Activated CD8-positive, alpha-beta memory T cell treated with anti-CD3 and anti-CD28 coated beads, Interleukin-2, amount 50 U/mL, for 1 hour (primary cell): ENCODE results near the gene SLC12A3.
A peak's percentile ranks its signal among the peaks of the same experiment; 100 is the strongest.

Experiments
- DNase-seq: peaks from one replicate; pipeline ENCODE4 v3.0.0-alpha.2; 2020; ENCODE audit errors: extremely low read depth

The SLC12A3 gene

DNA sequence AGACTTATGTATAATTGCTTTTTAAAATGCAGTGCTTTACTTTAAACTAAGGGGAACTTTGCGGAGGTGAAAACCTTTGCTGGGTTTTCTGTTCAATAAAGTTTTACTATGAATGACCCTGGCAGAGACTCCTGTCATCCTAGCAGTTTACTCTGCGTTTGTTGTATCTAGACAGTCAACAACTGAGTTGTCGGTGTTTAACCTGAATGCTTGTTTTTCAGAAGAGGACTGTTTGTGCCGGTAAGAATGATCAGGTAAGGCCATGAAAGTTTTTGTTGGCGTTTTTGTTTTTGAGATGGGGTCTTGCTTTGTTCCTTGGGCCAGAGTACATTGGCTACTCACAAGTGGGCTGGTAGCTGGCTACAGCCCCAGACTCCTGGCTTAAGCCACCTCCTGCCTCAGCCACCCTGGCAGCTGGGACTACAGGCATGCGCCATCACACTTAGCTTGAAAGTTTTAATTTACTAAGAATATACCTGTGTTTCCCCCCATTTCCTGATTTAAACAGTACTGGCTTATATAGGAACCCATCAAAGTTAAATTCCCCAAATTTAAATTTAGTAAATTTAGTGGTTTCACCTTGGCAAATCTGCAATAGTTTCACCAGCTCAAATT is 78.9 kb downstream of the SLC12A3 start:
- DNase-seq = no peak

DNA sequence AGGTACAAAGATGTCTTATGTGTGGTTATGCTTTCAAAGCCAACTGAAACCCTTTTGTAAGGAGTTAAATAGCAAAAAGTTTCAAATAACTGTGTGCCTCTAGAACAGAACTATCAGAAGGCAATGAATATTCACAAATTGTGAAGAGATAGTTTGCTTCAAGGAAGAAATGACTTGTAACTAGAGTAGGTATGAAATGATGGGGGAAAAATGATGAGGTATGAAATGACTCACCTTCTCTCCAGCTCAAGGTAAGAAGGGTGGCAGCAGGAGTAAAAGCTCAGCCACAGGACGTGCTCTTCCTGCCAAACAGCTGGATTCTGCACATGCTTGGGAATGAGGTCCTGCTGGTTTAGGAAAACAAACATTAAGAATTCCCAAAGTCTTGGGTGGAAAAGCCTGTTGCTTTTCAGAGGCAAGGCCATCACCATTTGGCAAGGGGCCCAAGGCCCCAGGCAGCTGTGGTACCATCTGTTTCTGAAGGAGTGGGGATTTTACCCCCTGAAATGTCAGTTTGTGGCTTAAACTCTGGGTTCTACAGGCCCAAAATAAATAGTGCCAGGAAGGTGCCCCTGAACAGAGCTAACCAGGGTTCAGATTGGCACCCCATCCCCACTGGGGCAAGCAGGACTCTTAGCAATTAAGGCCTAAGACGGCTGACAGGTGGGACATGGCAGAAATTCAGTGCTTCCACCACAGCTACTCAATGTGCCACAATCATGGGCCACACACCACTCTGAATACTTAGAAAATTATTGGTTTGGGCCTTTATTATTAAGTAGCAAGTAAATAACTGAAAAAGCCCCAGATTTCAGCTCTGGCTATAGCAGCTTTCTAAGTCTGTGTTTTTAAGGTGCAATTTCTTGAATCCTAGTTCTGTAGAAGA is 80.2 kb downstream of the SLC12A3 start:
- no peak for DNase-seq

DNA sequence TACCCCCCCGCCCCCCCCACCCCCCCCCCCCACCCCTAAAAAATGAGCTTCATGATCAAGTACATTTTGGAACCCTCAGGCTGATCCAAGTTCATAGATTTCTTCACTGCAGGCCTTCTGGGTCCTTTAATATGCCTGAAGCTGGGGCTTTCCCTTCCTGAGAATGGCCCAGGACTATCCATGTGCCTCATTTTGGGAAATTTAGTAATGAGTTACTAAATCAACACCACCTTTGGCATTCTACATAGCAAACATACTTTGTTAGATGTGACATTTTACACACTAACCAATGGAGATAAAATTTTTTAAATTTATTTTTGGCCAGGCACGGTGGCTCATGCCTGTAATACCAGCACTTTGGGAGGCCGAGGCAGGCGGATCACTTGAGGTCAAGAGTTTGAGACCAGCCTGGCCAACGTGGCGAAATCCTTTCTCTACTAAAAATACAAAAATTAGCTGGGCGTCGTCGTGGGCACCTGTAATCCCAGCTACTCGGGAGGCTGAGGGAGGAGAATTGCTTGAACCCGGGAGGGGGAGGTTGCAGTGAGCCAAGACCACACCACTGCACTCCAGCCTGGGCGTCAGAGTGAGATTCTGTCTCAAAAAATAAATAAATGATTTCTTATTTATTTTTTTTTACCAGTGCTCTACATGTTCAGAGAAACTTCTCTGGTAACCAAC is 81.0 kb downstream of the SLC12A3 start:
- no peak for DNase-seq

DNA sequence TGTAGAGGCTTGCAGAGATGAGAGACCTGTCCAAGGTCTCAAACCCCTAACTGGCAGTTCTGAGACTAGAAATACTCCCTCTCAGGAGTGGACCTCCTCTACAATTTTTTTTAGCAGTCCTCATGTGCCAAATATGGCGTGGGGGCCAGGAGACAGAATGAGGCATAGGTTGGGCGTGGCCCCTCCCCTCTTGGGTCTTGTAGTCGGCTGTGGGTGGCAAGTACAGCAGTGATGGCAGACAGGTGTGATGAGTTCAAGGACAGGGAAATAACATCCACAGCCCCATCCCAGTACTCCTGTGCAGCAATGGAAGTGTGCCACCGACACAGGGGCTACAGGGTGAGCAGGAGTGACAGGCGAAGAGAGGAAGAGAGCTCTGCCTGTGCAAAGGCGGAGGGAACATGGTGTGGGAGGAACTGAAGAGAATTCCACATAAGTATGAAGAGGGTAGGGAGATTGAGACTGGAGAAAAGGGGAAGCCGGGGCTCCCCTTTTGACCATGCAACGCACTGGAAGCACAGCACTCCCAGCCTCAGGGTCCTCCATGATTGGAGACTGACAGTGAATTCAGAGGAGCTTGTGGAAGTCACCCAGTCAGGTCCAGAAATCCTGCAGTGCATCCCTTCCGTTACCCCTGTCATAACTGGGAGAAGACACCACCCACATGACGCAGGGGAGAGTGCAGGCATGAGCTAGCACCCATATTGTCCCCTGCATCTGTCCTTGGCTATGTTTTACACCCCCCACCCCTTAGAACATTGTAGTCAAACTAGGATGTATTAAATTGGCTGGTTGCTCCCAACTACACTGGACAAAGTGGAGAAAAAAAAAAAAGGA is 82.0 kb downstream of the SLC12A3 start:
- DNase-seq = no peak

DNA sequence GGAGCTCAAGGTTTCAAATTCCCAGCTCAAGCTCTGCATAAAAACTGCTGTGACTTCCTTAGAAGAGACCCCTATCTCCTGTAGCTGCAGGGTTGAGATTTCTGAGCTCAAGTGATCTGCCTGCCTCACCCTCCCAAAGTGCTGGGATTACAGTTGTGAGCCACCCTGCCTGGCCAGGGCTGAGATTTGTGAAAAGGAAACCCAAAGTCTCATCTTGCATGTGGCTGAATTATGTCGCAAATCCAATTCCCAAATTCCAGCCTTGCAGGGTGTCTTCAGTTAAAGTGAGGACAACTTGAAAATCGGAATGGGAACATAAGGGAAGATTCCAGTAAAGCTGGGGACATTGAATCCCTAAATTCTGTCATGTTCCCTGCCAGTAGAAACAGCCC is 82.6 kb downstream of the SLC12A3 start:
- DNase-seq = no peak

DNA sequence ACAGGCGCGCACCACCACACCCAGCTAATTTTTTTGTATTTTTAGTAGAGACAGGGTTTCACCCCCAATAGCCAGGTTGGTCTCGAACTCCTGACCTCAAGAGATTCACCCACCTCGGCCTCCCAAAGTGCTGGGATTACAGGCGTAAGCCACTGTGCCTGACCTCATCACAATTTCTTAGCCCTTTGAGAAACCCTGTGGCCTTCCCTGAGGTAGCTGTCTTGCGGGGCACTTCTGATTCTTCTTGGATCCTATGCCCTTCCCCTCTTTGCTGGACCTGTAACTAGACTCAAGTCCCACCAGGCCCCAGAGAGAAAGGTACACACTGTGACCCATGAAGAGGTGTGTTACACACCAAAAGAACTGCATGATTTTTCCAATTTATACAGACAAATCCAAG is 83.2 kb downstream of the SLC12A3 start:
- no peak for DNase-seq

DNA sequence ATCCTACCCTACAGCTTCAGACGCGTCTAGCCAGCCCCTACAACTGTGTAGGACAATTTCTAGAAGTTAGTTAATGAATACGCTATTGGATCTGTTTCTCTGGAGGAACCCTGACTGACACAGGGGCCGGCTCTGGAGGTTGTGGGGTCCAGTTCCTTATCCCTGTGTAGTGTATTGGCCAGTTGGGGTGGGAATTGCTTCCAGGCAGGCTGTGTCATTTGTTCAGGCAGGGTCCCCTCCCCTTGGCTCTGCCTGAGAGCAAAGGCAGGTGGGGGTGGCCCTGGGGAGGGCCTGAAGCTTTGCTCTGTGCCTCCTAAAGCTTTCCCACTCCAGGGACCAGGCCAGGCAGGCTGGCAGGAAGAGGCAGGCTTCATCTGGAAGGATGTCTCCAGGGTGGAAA is 85.0 kb downstream of the SLC12A3 start:
- DNase-seq = no peak

DNA sequence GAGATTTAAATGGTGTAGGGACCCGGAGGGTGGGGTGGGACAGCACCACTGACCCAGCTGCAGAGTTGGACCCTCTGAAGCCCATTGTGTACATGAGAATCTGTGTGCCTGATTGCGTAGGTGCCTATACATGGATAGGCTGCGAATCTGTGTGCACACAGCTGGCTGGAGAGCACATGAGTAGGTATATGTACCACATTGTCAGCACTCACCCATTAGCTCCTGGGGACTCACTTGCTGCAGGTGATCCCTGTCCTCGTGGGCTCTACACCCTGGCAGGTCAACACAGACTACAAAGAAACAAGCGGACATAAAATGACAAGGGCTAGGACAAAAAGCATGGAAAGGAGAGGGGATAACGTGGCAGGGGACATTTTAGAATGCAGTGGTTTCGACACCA is 85.4 kb downstream of the SLC12A3 start:
- DNase-seq = no peak

DNA sequence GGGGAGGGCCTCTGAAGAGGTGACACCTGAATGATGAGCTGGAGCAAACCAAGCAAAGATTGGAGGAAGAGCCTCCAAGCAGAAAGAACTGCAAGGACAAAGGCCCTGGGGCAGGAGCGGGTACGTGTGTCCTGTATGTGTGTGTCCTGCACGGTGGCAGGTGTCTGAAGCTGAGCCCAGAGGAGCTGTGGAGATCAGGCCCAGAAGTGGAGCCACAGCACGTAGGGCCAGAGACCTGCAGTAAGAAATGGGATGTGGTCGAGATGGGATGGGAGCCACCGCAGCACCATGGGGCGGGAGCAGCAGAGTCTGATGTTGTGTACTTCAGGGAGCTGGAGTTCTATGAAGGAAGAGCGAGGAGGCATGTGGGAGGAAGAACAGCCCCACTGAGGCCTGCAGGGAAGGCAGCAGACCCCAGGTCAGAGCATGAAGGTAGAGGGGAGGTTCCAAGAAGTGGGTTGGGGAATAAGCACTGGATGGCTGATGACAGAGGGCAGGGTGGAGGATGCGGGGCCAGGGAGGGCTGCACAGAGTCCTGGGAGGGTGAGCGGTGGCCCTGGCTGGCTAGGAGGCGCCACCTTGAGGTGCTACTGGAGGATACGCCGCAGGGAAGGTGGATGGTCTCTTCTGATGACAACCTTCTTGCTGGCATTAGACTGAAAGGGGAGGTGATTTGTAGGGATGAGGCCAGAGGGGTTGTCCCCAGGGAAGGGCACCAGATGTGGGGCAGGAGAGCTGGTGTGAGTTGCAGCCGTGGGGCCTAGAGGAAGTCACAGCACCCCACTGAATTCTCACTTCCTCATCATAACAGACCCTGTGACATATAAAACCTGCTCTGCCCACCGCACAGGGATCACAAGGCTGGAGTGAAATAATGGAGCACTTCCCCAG is 86.1 kb downstream of the SLC12A3 start:
- no peak for DNase-seq

DNA sequence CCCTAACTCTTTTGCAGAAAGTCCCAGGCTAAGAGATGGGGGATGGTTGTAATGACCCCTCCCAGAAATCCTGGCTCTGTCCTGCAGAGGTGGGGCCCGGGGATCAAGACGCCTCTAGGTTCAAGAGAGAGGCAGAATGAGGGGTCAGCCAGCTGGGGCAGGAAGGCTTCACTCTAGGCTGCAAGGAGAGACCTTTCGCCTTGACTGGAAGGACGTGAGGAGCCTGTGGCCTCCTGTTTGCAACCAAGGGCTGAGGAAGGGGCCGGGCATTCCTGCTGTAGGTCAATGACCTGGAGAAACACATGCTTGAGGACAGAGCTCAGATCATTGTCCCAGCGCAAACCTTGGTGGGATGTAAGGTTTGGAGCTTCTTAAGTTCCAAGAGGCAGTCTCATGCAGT is 88.0 kb downstream of the SLC12A3 start:
- no peak for DNase-seq

DNA sequence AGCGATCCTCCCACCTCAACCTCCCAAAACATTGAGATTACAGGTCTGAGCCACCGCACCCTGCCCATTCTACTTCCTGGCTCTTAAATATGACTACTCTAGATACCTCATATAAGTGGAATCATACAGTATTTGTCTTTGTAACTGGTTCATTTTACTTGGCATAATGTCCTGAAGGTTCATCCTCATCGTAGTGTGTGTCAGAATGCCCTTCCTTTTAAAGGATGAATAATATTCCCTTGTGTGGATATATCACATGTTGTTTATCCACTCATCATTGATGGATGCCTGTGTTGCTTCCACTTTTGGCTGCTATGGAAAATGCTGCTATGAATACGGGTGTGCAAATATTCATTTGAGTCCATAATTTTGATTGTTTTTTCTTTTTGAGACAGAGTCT is 91.1 kb downstream of the SLC12A3 start:
- no peak for DNase-seq

DNA sequence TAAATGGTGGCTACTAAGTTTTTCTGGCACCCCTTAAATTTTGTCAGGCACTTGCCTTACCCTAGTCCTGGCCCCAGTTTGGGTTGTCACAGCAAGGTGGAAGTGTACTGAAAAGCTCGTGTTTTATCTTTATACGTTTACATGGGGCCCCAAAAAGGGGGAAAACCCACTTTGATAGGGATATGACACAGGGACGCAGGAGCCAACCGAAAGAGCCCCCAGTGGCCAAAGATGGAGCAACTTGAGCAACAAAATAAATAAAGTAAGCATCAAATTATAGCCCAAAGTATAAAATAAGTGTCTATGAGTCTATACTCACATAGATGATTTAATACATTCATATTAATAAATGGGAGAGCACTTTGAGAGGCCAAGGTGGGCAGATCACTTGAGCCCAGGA is 91.7 kb downstream of the SLC12A3 start:
- DNase-seq = no peak

DNA sequence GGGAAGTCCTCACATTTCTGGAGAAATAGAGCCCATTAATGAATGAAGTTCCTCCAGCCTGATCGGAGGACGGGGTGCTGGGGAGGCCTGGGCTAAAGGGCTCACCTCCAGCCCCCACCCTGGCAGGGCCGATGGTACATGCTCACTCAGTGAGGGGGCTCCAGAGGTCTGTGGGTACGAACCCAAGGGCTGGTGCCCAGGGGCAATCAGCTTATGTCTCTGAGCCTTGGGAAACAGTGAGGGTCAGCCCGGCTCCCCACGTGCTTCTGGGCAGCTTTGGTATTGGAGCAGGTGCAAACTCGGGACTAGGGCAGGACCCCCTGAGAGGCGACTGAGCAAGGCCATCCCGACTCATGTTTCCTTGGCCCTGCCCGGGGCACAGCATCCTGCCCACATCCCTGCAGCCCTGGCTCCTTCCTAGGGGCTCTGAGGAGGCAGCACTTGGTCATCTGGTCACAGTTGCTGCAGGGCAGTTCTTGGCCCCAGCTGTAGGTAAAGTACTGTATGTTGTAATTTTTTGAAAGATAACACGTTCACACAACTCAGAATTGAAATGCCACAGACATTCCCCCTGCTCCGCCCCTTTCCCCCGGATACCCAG is 95.8 kb downstream of the SLC12A3 start:
- DNase-seq = no peak

DNA sequence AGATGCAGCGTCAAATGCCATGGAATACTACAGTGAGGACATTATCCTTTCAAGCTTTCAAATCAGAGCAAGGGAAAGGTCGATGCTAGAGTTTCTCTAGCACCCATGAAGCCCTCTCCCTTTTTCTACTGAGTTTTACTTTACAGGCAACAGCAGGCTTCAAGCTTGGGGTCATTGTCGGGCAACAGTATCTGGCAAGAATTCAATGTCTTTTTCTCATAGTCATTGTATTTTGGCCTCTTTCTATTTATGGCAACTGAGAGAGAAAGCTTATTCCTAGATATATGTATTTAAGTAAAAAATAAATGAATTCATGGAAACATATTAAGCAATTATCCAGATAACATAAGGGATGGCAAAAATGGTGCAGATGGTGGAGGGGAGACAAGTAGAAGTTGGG is 96.4 kb downstream of the SLC12A3 start:
- DNase-seq = no peak

DNA sequence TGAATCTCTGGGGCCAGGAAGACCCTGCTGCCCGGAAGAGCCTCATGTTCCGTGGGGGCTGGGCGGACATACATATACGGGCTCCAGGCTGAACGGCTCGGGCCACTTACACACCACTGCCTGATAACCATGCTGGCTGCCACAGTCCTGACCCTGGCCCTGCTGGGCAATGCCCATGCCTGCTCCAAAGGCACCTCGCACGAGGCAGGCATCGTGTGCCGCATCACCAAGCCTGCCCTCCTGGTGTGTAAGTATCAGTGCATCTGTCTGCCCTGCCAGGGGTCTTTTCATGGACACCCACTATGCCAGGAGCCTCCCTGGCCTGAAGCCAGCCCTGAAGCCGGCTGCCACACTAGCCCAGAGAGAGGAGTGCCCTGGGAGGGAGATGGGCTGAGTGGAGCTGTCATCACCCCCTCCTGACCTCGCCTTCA is 96.9 kb downstream of the SLC12A3 start, which contains the start of gene CETP:
CETP (plus strand) TSS at position 100 of the 431 bp plus-strand sequence; CDS start at position 130, 30 bp downstream.
- DNase-seq = no peak

DNA sequence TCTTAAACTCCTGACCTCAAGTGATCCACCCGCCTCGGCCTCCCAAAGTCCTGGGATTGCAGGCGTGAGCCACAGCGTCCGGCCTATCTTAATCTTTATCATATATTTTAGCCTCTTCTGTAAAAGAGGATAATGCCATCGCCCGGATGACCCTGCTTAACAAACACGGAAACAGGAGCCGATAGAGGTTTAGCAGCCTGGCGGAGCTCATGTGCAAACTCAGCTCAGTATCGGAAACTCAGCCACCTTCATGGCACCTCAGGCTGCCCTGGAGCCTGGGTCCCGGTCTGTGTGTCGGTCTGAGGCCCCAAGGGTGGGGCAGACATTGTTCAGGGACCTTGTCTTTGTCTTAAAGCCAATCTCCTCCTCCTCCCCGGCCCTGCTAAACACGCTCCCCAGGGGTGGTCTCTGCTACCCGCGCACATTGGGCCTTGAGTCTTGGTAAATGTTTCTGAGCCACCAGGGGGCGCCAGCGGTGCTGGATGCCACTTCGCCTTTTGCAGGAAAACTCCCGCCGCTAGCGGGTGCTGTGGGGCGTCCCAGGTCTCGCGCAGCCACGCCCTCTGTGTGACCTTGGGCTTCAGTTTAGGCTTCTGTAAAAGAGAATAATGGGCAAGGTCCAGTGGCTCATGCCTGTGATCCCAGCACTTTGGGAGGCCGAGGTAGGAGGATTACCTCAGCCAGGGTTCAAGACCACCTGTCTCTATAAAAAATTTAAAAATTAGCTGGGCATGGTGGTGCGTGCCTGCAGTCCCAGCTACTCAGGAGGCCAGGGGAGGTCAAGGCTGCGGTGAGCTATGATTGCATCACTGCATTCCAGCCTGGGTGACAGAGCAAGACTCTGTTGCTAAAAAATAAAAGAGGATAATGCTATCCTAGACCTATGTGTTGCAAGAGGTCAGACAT is 99.5 kb downstream of the SLC12A3 start:
- peak; percentile 86 for DNase-seq
